ENCODE measurements around the gene GALT. TPM values are rescaled to one million over a fixed set of nuclear protein-coding genes. Genes with fewer than 3 reads are reported as not detected.
A peak's percentile ranks its signal among the peaks of the same experiment; 100 is the strongest.

Gene GALT
- 10 to 100 TPM; 65.4 to 71.6 (median 66.1) TPM for polyA plus RNA-seq (ENCODE audit: insufficient read length in 4 of 4)

GRCh38 chr9:34646211-34647083 lies at the start of gene GALT:
GALT (plus strand) TSS chr9:34646675; CDS start chr9:34646705, 30 bp downstream.
- DNase-seq (ENCODE audit: low read depth in 4 of 4, low spot score in 3 of 4) = peak in 3 of 4 donors; percentile 79 to 86 (median 85)

GRCh38 chr9:34599546-34599945 lies 46.9 kb upstream of the GALT start:
- DNase-seq (ENCODE audit: low read depth in 4 of 4, low spot score in 3 of 4) = no peak

GRCh38 chr9:34600908-34601307 lies 45.6 kb upstream of the GALT start:
- no peak for DNase-seq (ENCODE audit: low read depth in 4 of 4, low spot score in 3 of 4)

GRCh38 chr9:34601937-34602573 lies 44.4 kb upstream of the GALT start:
- DNase-seq (ENCODE audit: low read depth in 4 of 4, low spot score in 3 of 4) = no peak

GRCh38 chr9:34603610-34604231 lies 42.8 kb upstream of the GALT start:
- peak in 2 of 4 donors; percentile 75 to 79 for DNase-seq (ENCODE audit: low read depth in 4 of 4, low spot score in 3 of 4)

GRCh38 chr9:34606190-34606589 lies 40.3 kb upstream of the GALT start:
- DNase-seq (ENCODE audit: low read depth in 4 of 4, low spot score in 3 of 4) = no peak

- DNase-seq (ENCODE audit: low read depth in 4 of 4, low spot score in 3 of 4) = no peak
Observed at GRCh38 chr9:34606905-34607304, 39.6 kb upstream of the GALT start.

GRCh38 chr9:34607331-34607730 lies 39.1 kb upstream of the GALT start:
- no peak for DNase-seq (ENCODE audit: low read depth in 4 of 4, low spot score in 3 of 4)

- DNase-seq (ENCODE audit: low read depth in 4 of 4, low spot score in 3 of 4) = no peak
Observed at GRCh38 chr9:34610434-34611206, 35.9 kb upstream of the GALT start.

GRCh38 chr9:34611251-34611810 lies 35.1 kb upstream of the GALT start:
- no peak for DNase-seq (ENCODE audit: low read depth in 4 of 4, low spot score in 3 of 4)

GRCh38 chr9:34611811-34612787 lies 34.4 kb upstream of the GALT start, which contains the start of gene RPP25L:
RPP25L (minus strand) TSS chr9:34612097; CDS start chr9:34611296, 801 bp downstream.
- peak; percentile 74 to 82 (median 79) for DNase-seq (ENCODE audit: low read depth in 4 of 4, low spot score in 3 of 4)

- DNase-seq (ENCODE audit: low read depth in 4 of 4, low spot score in 3 of 4) = peak in 1 of 4 donors; percentile 61
Observed at GRCh38 chr9:34612788-34613390, 33.6 kb upstream of the GALT start.

- no peak for DNase-seq (ENCODE audit: low read depth in 4 of 4, low spot score in 3 of 4)
Observed at GRCh38 chr9:34615132-34615531, 31.3 kb upstream of the GALT start.

- DNase-seq (ENCODE audit: low read depth in 4 of 4, low spot score in 3 of 4) = peak; percentile 82 to 90 (median 86)
Observed at GRCh38 chr9:34620061-34620994, 26.1 kb upstream of the GALT start, which contains the start of gene DCTN3. DCTN3 (minus strand) TSS chr9:34620495; CDS start chr9:34620464, 31 bp downstream.

- no peak for DNase-seq (ENCODE audit: low read depth in 4 of 4, low spot score in 3 of 4)
Observed at GRCh38 chr9:34623374-34624235, 22.9 kb upstream of the GALT start.

GRCh38 chr9:34624475-34625185 lies 21.8 kb upstream of the GALT start:
- DNase-seq (ENCODE audit: low read depth in 4 of 4, low spot score in 3 of 4) = no peak
